Umbilical cord (tissue), 2 donors: Measurements from ENCODE around the gene TP53INP2. TPM values are rescaled to one million over a fixed set of nuclear protein-coding genes. Genes with fewer than 3 reads are reported as not detected.
"Not testable (repeated sequence)": the region's sequence is repeated elsewhere in the genome, so short reads cannot be mapped to it uniquely, and the experiment has no call there.

Source experiments
- DNase-seq: peaks from one replicate; pipeline ENCODE4 v3.0.0-alpha.2; 2015; ENCODE audit warnings: low spot score
- total RNA-seq: library from RNA; depleted of rRNA; stranded (reverse); fragments of >200 nt; gene quantifications from one replicate; pipeline ENCODE4 v1.2.3, GENCODE V29; 2014; ENCODE audit warnings: low replicate concordance; ENCODE audit not compliant: insufficient read depth

The TP53INP2 gene
- total RNA-seq, 1 donor from 2014 or later, result 9.1 TPM

- peak; percentile 7 for DNase-seq
Measured at GRCh38 chr20:34705397-34706301, 1.5 kb downstream of the TP53INP2 start.

GRCh38 chr20:34706302-34706875 is 2.2 kb downstream of the TP53INP2 start:
- DNase-seq, result no peak

GRCh38 chr20:34706912-34707784 is 3.0 kb downstream of the TP53INP2 start:
- DNase-seq, result no peak

GRCh38 chr20:34708621-34709043 is 4.5 kb downstream of the TP53INP2 start:
- DNase-seq, result peak; percentile 41

- peak; percentile 87 for DNase-seq
Measured at GRCh38 chr20:34709044-34709830, 5.1 kb downstream of the TP53INP2 start.

GRCh38 chr20:34709831-34710567 is 5.9 kb downstream of the TP53INP2 start:
- DNase-seq, result no peak

- no peak for DNase-seq
Measured at GRCh38 chr20:34710568-34710839, 6.4 kb downstream of the TP53INP2 start.

GRCh38 chr20:34710861-34711574 is 6.9 kb downstream of the TP53INP2 start:
- DNase-seq, result no peak

- DNase-seq, result no peak
Measured at GRCh38 chr20:34711813-34712430, 7.8 kb downstream of the TP53INP2 start.

- no peak for DNase-seq
Measured at GRCh38 chr20:34712525-34713192, 8.5 kb downstream of the TP53INP2 start.

- peak; percentile 97 for DNase-seq
Measured at GRCh38 chr20:34713194-34713943, 9.2 kb downstream of the TP53INP2 start.

GRCh38 chr20:34713944-34714515 is 9.9 kb downstream of the TP53INP2 start:
- DNase-seq, result not testable (repeated sequence)

GRCh38 chr20:34715384-34715783 is 11.2 kb downstream of the TP53INP2 start:
- DNase-seq, result no peak

GRCh38 chr20:34716921-34717229 is 12.7 kb downstream of the TP53INP2 start:
- DNase-seq, result no peak

- DNase-seq, result no peak
Measured at GRCh38 chr20:34717230-34718095, 13.3 kb downstream of the TP53INP2 start.

- DNase-seq, result not testable (repeated sequence)
Measured at GRCh38 chr20:34719242-34720017, 15.3 kb downstream of the TP53INP2 start.
